Astrocyte (in vitro differentiated cells and primary cell): ENCODE data around the gene H6PD.

Source experiments
- CTCF ChIP-seq: IDR thresholded peaks from 2 replicates; pipeline ENCODE4 v1.5.1; 2011; ENCODE audit warnings: low read depth, mild to moderate bottlenecking, inconsistent platforms, low read length, moderate library complexity; ENCODE audit not compliant: insufficient read depth
- EZH2 ChIP-seq: IDR thresholded peaks from 2 replicates; pipeline ENCODE4 v1.6.1; 2012; ENCODE audit warnings: mild to moderate bottlenecking, low read length, inconsistent platforms; ENCODE audit not compliant: insufficient read depth

DNA sequence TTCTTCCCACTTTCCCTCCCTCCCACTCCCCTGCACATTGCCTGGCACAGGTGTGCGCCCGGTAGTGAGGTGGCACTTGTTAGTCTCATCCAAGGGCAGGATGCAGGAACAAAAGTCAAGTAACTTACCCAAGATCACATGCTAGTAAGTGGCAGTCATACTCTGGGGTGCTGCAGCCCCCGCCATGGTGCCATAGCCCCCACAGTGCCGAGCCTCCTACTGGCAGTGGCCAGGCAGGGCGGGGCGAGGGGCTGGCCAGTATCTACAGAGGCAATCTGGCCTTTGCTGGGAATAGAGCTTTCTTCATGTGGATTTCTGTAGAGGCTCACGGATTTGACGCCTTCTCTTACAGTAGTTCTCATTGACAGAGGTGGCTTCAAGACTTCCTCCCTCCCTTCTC is 26.9 kb downstream of the H6PD start:
- TF ChIP-seq CTCF (no peak), EZH2 (no peak)
